ENCODE measurements around the gene AKAP8L.

- no peak for TF ChIP-seq EZH2 (IDR thresholded peaks at IDR 0.05; ENCODE audit: borderline replicate concordance, insufficient read depth, low read depth, low read length, poor library complexity, severe bottlenecking)
- TF ChIP-seq, protein P1, sequence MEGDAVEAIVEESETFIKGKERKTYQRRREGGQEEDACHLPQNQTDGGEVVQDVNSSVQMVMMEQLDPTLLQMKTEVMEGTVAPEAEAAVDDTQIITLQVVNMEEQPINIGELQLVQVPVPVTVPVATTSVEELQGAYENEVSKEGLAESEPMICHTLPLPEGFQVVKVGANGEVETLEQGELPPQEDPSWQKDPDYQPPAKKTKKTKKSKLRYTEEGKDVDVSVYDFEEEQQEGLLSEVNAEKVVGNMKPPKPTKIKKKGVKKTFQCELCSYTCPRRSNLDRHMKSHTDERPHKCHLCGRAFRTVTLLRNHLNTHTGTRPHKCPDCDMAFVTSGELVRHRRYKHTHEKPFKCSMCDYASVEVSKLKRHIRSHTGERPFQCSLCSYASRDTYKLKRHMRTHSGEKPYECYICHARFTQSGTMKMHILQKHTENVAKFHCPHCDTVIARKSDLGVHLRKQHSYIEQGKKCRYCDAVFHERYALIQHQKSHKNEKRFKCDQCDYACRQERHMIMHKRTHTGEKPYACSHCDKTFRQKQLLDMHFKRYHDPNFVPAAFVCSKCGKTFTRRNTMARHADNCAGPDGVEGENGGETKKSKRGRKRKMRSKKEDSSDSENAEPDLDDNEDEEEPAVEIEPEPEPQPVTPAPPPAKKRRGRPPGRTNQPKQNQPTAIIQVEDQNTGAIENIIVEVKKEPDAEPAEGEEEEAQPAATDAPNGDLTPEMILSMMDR (IDR thresholded peaks at IDR 0.05) = no peak
Measured at GRCh38 chr19:15421136-15421695, 2.4 kb upstream of the AKAP8L start.
